ENCODE data around the gene IGF2R.

Gene IGF2R

DNA sequence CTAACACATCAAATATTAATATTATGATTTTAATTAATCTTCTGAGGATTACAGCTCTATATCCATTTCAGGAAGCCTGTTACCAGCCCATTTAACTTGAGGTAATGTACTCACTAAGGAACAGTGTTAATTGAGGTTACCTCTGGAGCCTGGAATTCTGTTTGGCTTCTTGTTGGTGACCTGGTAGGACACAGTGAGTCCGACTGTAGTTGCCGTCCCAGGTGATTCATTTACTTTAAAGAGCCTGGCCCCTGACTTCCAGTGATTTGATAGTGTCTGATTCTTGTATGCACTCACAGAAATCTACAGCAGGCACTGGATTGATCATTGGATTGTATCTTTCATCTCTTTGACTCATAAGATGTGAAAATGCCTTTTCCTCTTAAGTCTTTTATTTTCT, 34.0 kb downstream of the IGF2R start:
- peaks cover 0 to 18% (median 9%) of the 10 kb centered on the region in 10 experiments; a peak in 13 of 20 replicates for H3K4me1 ChIP-seq
- H3K27ac ChIP-seq: no peak overlapping the region
- peaks cover 47 to 78% (median 72%) of the 10 kb centered on the region in 11 experiments for H3K36me3 ChIP-seq
- H4K20me1 ChIP-seq: peaks cover 0 to 98% (median 16%) of the 10 kb centered on the region in 11 experiments; a peak in 12 of 22 replicates
- no peak overlapping the region for H3K4me2 ChIP-seq
- peaks cover 31 to 81% (median 60%) of the 10 kb centered on the region in 11 experiments for H3K9me3 ChIP-seq (replicated peaks in 1 of 11)
- no peak overlapping the region for H3K4me3 ChIP-seq
- no peaks in the 10 kb centered on the region for H3K27me3 ChIP-seq
- H3K9ac ChIP-seq: no peak overlapping the region
- no peak for TF ChIP-seq Cebpa-rat (IDR thresholded peaks at IDR 0.05)

DNA sequence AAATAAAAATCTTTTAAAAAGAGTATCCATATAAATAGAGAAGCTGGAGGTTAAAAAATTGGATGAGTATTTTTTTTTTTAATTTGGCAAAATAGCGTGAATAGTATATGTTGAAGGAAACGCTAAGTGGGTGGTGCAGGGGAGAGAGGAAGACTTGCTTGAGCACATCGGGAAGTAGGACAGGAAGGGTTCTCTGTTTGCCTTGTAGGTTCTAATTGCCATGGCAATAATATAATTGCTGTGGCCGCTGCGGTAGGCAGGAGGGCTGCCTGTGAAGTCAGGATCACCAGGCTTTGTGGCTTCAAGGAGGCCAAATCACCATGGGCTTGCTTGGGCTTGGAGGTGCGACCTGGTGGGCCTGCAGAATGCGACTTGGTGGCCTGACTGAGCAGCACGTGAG, 35.1 kb downstream of the IGF2R start:
- Histone ChIP-seq H3K4me2 (no peak overlapping the region), H4K20me1 (peaks cover 0 to 98% (median 25%) of the 10 kb centered on the region in 11 experiments; a peak in 13 of 22 replicates), H3K9ac (no peak overlapping the region), H3K9me3 (replicated peaks in 1 of 11) (peaks cover 25 to 77% (median 56%) of the 10 kb centered on the region in 11 experiments), H3K4me1 (peaks cover 0 to 27% (median 5%) of the 10 kb centered on the region in 10 experiments; a peak in 13 of 20 replicates), H3K36me3 (peaks cover 44 to 77% (median 69%) of the 10 kb centered on the region in 11 experiments), H3K27me3 (no peaks in the 10 kb centered on the region), H3K27ac (no peak overlapping the region), H3K4me3 (no peak overlapping the region)
- no peak for TF ChIP-seq Cebpa-rat (IDR thresholded peaks at IDR 0.05)

DNA sequence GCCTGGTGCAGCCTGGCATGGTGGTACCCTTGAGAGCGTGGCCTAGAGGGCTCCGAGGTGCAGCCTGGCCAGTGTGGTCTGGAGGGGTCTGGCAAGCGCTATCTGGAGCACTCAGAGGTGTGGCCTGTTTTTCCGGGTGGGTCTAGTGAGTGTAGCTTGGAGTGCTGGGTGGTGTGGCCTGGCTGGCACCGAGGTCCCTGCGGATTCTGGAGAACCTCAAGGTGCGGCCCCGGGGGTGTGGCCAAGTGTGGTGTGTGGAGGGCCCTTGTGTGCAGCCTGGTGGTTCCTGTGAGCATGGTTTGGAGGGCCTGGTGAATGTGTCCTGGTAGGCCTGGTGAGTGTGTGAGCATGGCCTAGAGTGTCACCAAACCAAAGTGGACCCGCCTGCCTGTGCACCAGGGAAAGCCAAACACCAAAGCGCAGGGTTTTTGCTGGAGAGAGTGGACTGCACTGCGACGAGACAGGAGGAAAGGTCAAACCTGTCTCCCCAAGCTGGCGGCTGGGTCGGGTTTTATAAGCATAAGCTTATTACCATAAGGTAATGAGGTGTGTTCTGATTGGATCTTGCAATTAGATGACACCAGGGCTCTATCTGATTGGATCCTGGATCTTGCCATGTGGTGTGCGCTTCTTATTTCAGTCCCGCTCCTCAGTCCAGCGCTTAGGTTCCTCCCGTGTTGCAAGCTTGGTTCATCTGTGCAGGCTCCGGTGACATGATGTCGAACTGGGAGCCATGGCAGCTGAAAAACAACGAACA, 35.7 kb downstream of the IGF2R start:
- peaks cover 0 to 27% (median 0%) of the 10 kb centered on the region in 10 experiments; a peak in 5 of 20 replicates for H3K4me1 ChIP-seq
- TF ChIP-seq Cebpa-rat (IDR thresholded peaks at IDR 0.05): no peak
- no peaks in the 10 kb centered on the region for H3K27me3 ChIP-seq
- H3K4me2 ChIP-seq: no peak overlapping the region
- H3K27ac ChIP-seq: no peak overlapping the region
- H4K20me1 ChIP-seq: peaks cover 0 to 98% (median 25%) of the 10 kb centered on the region in 11 experiments; a peak in 13 of 22 replicates
- peaks cover 25 to 72% (median 52%) of the 10 kb centered on the region in 11 experiments for H3K9me3 ChIP-seq (replicated peaks in 1 of 11)
- no peak overlapping the region for H3K9ac ChIP-seq
- peak overlapping the region in 1 of 10 experiments; percentile 26; a peak in 1 of 20 replicates for H3K4me3 ChIP-seq
- H3K36me3 ChIP-seq: peaks cover 44 to 77% (median 69%) of the 10 kb centered on the region in 11 experiments

GRCh38 chr6:160005211-160005610, 36.3 kb downstream of the IGF2R start:
- H3K27ac ChIP-seq: no peak overlapping the region
- H3K4me1 ChIP-seq: peaks cover 0 to 27% (median 0%) of the 10 kb centered on the region in 10 experiments; a peak in 4 of 20 replicates
- H3K4me3 ChIP-seq: peak overlapping the region in 1 of 10 experiments; percentile 26; a peak in 1 of 20 replicates
- peaks cover 0 to 98% (median 25%) of the 10 kb centered on the region in 11 experiments; a peak in 13 of 22 replicates for H4K20me1 ChIP-seq
- H3K4me2 ChIP-seq: no peak overlapping the region
- no peak overlapping the region for H3K9ac ChIP-seq
- peaks cover 44 to 77% (median 69%) of the 10 kb centered on the region in 11 experiments for H3K36me3 ChIP-seq
- no peaks in the 10 kb centered on the region for H3K27me3 ChIP-seq
- peaks cover 25 to 66% (median 50%) of the 10 kb centered on the region in 11 experiments for H3K9me3 ChIP-seq (replicated peaks in 1 of 11)
- TF ChIP-seq Cebpa-rat (IDR thresholded peaks at IDR 0.05): no peak

DNA sequence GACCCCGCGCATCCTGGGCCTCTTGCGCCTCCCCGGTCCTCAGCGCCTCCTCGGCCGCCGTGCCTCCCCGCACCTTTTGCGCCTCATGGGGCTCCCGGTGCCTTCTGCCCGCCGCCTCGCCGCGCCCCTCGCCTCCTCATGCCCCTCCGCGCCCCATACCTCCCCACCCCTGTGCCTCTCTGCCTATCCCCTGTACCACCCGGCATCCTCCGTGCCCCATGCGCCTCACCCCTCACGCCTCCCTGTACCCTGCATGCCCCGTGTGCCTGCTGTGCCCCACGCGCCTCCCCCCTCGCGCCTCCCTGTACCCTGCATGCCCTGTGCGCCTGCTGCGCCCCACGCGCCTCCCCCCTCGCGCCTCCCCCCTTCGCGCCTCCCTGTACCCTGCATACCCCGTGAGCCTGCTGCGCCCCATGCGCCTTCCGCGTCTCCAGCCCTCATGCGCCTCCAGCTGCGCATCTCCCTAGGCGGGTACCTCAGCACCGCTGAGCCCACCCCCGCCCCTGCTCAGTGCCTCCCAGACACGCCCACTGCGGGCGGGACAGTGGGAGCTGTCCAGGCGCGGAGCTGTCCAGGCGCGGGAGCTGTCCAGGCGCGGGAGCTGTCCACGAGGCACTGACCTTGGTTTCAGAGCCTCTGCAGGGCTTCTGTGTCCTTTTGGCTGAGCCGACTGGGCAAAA, 37.1 kb downstream of the IGF2R start:
- H3K4me1 ChIP-seq: peaks cover 0 to 27% (median 0%) of the 10 kb centered on the region in 10 experiments; a peak in 4 of 20 replicates
- no peak overlapping the region for H3K4me3 ChIP-seq
- TF ChIP-seq Cebpa-rat (IDR thresholded peaks at IDR 0.05): no peak
- H4K20me1 ChIP-seq: peaks cover 0 to 98% (median 25%) of the 10 kb centered on the region in 11 experiments; a peak in 14 of 22 replicates
- peaks cover 25 to 60% (median 42%) of the 10 kb centered on the region in 11 experiments for H3K9me3 ChIP-seq (replicated peaks in 1 of 11)
- H3K9ac ChIP-seq: no peak overlapping the region
- H3K36me3 ChIP-seq: peaks cover 47 to 77% (median 70%) of the 10 kb centered on the region in 11 experiments
- H3K4me2 ChIP-seq: no peak overlapping the region
- no peak overlapping the region for H3K27ac ChIP-seq
- H3K27me3 ChIP-seq: no peaks in the 10 kb centered on the region

- H3K4me1 ChIP-seq: peaks cover 0 to 27% (median 0%) of the 10 kb centered on the region in 10 experiments; a peak in 4 of 20 replicates
- peaks cover 0 to 98% (median 25%) of the 10 kb centered on the region in 11 experiments; a peak in 14 of 22 replicates for H4K20me1 ChIP-seq
- peaks cover 25 to 52% (median 38%) of the 10 kb centered on the region in 11 experiments for H3K9me3 ChIP-seq (replicated peaks in 1 of 11)
- H3K4me3 ChIP-seq: no peak overlapping the region
- peaks cover 55 to 77% (median 70%) of the 10 kb centered on the region in 11 experiments for H3K36me3 ChIP-seq
- H3K27ac ChIP-seq: no peak overlapping the region
- no peaks in the 10 kb centered on the region for H3K27me3 ChIP-seq
- peak overlapping the region in 2 of 11 experiments; percentile 39 to 59; a peak in 4 of 22 replicates for H3K4me2 ChIP-seq
- H3K9ac ChIP-seq: no peak overlapping the region
- no peak for TF ChIP-seq Cebpa-rat (IDR thresholded peaks at IDR 0.05)
Measured at GRCh38 chr6:160007145-160007544, 38.3 kb downstream of the IGF2R start.

DNA sequence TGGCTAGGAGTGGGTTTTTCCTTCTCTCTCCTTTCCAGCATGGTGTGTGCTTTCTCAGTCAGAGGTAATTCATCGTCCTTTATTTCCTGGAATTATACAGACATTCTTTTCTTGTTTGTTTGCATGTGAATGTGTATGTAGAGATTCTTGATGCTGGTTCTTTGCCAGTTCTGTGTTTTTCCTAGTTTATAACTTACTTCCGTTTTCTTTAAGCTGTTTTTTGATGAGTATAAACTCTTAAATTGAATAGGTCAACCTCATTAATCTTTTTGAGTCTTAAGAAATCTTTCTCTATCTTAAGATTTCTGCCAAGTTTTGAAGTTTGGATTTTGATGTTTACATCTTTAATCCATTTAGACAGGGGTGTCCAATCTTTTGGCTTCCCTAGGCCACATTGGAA, 38.7 kb downstream of the IGF2R start:
- Histone ChIP-seq H3K36me3 (peaks cover 59 to 78% (median 71%) of the 10 kb centered on the region in 11 experiments), H3K4me1 (peaks cover 0 to 27% (median 0%) of the 10 kb centered on the region in 10 experiments; a peak in 4 of 20 replicates), H3K9me3 (replicated peaks in 1 of 11) (peaks cover 25 to 50% (median 38%) of the 10 kb centered on the region in 11 experiments), H3K4me3 (no peak overlapping the region), H3K9ac (no peak overlapping the region), H3K27me3 (no peaks in the 10 kb centered on the region), H3K4me2 (peak overlapping the region in 2 of 11 experiments; percentile 39 to 59; a peak in 4 of 22 replicates), H3K27ac (no peak overlapping the region), H4K20me1 (peaks cover 0 to 99% (median 25%) of the 10 kb centered on the region in 11 experiments; a peak in 14 of 22 replicates)
- no peak for TF ChIP-seq Cebpa-rat (IDR thresholded peaks at IDR 0.05)

DNA sequence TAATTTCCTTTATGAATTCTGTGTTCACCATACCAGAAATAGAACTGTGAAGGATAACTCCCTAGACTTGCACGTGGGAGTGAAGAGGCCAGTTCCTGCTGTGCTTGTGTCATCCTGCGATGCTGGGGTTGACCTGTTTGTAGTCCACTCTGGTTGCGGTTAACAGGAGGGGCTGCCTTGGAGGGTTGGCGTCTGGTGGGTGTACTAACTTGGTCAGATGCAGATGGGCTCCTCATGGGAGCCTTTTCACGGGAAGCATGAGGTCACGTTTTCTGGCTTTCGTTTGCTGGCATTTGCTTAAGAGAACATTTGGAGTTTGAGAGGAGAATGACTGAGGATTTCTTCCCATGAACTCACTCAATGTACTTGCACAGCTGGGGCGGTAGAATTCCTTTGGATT, 41.2 kb downstream of the IGF2R start:
- H3K36me3 ChIP-seq: peaks cover 62 to 80% (median 72%) of the 10 kb centered on the region in 11 experiments
- H3K4me1 ChIP-seq: peaks cover 0 to 41% (median 6%) of the 10 kb centered on the region in 10 experiments; a peak in 11 of 20 replicates
- TF ChIP-seq Cebpa-rat (IDR thresholded peaks at IDR 0.05): no peak
- no peak overlapping the region for H3K4me2 ChIP-seq
- H3K9ac ChIP-seq: no peak overlapping the region
- peaks cover 9 to 39% (median 25%) of the 10 kb centered on the region in 11 experiments for H3K9me3 ChIP-seq (replicated peaks in 1 of 11)
- H4K20me1 ChIP-seq: peaks cover 0 to 99% (median 20%) of the 10 kb centered on the region in 11 experiments; a peak in 14 of 22 replicates
- H3K4me3 ChIP-seq: no peak overlapping the region
- no peak overlapping the region for H3K27ac ChIP-seq
- H3K27me3 ChIP-seq: no peaks in the 10 kb centered on the region

All from BLaER1 treated with 17β-estradiol and CSF1 and Interleukin-3, amounts not matched to agents 10 nM and 100 nM (cell line).